GM19467 (cell line): Measurements from ENCODE around the gene NDUFS5.
"Not testable (repeated sequence)": the region's sequence is repeated elsewhere in the genome, so short reads cannot be mapped to it uniquely, and the experiment has no call there.

ENCODE experiments used
- ATAC-seq: cut with Tn5 transposase; IDR thresholded peaks from one replicate; pipeline ENCODE4 v1.9.1; 2021; ENCODE audit warnings: mild to moderate bottlenecking, moderate library complexity; ENCODE audit not compliant: unreplicated experiment

The NDUFS5 gene

DNA sequence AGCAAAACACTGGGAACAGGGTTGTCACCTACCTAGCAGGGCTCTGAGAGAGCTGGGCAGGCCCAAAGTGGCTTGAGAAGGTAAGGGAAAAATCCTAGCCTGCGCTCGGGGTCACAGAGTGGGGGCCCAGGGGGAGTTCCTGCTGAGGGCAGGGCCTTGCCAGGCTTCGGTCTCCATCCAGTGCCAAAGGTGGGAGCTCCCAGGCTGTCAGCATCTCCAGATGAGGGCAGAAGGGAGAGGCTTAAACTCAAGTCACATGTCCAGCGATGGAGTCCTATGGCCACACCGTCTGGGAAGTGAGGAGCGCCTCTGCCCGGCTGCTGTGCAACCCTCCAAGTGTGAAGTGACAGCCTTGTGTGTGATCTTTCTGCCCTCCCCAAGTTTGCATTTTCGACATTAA lies 11.2 kb upstream of the NDUFS5 start:
- ATAC-seq, result not testable (repeated sequence)

- ATAC-seq, result no peak
Observed at GRCh38 chr1:39016604-39017171, 9.5 kb upstream of the NDUFS5 start.

DNA sequence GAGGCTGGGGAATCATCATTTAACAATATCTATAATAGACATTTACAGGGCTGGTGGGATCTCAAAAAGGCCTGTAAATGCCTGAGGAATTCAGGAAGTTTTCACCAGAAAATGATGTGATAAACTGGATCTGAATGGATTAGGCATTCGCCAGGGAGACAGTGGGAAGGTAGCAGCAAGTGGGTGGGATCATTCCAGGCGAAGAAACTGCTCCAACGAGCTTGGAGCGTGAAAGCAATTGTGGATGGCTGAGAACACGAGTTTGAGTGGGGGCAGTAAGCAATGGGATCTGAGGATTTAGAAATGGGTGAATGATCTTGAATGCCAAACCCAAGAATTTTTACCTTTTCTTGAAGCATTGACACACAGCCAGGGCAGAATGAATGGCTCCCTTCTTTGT lies 8.9 kb upstream of the NDUFS5 start:
- ATAC-seq, result no peak

- not testable (repeated sequence) for ATAC-seq
Observed at GRCh38 chr1:39020494-39020893, 5.7 kb upstream of the NDUFS5 start.

DNA sequence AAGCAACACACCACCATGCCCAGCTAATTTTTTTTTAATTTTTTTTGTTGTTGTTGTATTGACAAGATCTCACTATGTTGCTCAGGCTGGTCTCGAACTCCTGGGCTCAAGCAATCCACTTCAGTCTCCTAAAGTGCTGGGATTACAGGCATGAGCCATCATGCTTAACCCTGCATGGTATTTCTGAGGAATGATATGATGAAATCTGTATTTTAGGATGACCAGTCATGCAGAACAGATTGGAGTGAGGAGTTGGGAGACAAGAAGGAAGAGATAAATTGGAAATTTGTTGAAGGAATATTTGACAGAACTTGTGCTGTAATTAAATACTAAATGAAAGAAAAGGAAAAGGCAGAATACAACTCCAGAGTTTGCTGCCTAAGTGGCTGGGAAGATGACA lies 4.7 kb upstream of the NDUFS5 start:
- ATAC-seq, result no peak

DNA sequence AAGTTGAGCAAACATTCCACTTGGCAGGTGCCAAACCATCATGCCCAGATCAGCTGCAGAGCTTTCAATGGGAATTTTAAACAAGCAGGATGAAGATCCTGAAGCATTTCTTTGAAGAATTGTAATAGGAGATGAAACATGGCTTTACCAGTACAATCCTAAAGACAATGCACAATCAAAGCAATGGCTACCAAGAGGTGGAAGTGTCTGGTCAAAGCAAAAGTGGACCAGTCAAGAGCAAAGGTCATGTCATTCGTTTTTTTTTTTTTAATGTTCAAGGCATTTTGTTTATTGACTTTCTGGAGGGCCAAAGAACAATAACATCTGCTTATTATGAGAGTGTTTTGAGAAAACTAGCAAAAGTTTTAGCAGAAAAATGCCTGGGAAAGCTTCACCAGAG lies 3.0 kb upstream of the NDUFS5 start:
- no peak for ATAC-seq

DNA sequence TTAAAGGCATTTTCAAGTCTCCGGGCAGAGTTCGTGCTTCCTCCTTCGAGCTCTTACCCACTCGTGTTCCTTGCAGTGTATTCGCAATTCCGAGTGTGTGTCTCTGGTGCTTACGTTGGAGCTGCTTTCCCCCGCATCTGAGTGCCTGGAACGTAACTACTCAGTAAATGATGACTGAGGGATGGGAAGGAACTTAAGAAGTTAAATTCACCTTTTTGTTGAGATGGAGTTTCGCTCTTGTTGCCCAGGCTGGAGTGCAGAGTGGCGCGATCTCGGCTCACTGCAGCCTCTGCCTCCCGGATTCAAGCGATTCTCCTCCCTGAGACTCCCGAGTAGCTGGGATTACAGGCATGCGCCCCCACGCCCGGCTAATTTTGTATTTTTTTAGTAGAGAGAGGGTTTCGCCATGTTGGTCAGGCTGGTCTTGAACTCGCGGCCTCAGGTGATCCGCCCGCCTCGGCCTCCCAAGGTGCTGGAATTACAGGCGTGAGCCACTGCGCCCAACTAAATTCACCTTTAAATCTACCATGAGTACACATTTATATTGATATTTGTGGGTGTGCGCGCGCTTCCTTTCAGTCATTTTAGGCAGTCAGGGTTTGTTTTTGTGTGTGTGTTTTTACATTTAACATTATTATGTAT lies 837 bp downstream of the NDUFS5 start:
- ATAC-seq, result no peak

GRCh38 chr1:39034114-39034654 lies 8.0 kb downstream of the NDUFS5 start:
- ATAC-seq, result no peak

GRCh38 chr1:39036678-39037077 lies 10.5 kb downstream of the NDUFS5 start:
- no peak for ATAC-seq

- no peak for ATAC-seq
Observed at GRCh38 chr1:39043513-39043912, 17.4 kb downstream of the NDUFS5 start.

DNA sequence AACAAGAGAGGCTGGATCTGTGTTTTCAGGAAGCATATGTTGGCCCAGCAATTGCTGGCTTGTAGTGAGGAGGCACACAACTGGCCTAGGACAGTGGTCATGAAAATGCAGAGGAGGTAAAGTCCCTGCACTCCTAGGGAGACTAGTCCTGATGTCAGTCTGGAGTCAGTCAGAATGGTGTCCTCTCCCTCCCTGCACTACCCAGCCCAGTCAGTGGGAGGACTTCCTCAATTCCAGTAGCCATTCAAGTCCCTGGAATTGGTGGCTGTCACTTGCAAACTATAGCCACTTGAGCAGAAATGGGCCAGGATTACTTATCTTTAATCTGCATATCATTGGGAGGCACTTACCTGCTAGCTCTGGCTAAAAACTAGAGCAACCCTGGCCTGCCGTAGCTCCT lies 18.6 kb downstream of the NDUFS5 start:
- no peak for ATAC-seq

DNA sequence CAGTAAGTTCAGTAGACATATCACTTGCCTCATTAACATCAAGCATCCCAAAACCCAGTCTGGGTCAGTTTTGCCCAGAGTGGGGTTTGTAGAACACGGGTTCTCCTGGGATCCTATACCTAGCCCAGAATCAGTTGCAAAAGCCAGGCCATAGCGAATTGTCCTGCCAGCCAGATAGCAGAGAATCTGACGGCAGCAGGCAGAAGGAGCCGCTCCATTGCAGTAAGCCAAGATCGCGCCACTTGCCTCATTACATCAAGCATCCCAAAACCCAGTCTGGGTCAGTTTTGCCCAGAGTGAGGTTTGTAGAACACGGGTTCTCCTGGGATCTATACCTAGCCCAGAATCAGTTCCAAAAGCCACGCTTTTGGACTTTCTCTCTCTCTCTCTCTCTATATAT lies 19.1 kb downstream of the NDUFS5 start:
- no peak for ATAC-seq

GRCh38 chr1:39046613-39047210 lies 20.6 kb downstream of the NDUFS5 start:
- ATAC-seq, result no peak

GRCh38 chr1:39047374-39048229 lies 21.5 kb downstream of the NDUFS5 start:
- ATAC-seq, result no peak

GRCh38 chr1:39048745-39049370 lies 22.7 kb downstream of the NDUFS5 start:
- ATAC-seq, result no peak

DNA sequence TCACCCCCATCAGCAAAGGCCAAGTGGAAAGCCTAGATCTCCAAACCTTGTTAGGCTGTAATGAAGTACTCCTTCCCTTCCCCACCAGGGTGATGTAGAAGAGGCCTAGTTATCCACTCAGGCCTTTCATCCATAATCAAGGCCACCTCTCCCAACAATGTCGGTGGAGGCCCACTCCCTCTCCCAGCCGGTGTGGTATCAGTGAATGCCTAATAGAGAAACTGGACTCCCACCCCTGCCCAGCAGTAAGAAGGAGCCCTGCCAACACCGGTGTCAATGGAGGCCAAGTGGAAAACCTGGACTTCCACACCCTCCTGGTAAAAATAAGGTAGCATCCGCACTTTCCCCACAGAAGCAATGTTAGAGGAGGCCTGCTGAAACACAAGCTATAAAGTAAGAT lies 23.9 kb downstream of the NDUFS5 start:
- no peak for ATAC-seq

- not testable (repeated sequence) for ATAC-seq
Observed at GRCh38 chr1:39051193-39051850, 25.2 kb downstream of the NDUFS5 start.

DNA sequence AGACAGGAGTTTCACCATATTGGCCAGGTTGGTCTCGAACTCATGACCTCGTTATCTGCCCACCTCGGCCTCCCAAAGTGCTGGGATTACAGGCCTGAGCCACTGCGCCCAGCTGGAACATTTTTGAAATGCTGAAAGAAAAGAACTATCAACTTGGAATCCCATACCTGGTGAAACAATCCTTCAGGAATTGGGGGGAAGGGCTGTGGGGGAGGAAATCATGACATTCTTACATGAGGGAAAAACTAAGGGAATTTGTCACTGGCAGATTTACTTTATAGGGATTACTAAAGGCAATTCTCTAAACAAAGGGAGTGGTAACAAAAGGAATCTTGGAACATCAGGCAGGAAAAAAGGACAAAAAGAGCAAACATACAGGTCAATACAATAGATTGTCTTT lies 25.8 kb downstream of the NDUFS5 start:
- no peak for ATAC-seq

- not testable (repeated sequence) for ATAC-seq
Observed at GRCh38 chr1:39055213-39055710, 29.1 kb downstream of the NDUFS5 start.

- ATAC-seq, result not testable (repeated sequence)
Observed at GRCh38 chr1:39061516-39061915, 35.4 kb downstream of the NDUFS5 start.
